GM20000 (cell line): ENCODE measurements around the gene GPX8.
A peak's percentile ranks its signal among the peaks of the same experiment; 100 is the strongest.

Experiments
- DNase-seq: peaks from one replicate; pipeline ENCODE4 v3.0.0; 2012; ENCODE audit warnings: low spot score
- TF ChIP-seq, protein P1 (sequence below): IDR thresholded peaks from 2 replicates; pipeline ENCODE4 v1.5.1; 2012; ENCODE audit warnings: mild to moderate bottlenecking, control low read depth; ENCODE audit errors: extremely low read depth, missing control alignments

Gene GPX8

DNA sequence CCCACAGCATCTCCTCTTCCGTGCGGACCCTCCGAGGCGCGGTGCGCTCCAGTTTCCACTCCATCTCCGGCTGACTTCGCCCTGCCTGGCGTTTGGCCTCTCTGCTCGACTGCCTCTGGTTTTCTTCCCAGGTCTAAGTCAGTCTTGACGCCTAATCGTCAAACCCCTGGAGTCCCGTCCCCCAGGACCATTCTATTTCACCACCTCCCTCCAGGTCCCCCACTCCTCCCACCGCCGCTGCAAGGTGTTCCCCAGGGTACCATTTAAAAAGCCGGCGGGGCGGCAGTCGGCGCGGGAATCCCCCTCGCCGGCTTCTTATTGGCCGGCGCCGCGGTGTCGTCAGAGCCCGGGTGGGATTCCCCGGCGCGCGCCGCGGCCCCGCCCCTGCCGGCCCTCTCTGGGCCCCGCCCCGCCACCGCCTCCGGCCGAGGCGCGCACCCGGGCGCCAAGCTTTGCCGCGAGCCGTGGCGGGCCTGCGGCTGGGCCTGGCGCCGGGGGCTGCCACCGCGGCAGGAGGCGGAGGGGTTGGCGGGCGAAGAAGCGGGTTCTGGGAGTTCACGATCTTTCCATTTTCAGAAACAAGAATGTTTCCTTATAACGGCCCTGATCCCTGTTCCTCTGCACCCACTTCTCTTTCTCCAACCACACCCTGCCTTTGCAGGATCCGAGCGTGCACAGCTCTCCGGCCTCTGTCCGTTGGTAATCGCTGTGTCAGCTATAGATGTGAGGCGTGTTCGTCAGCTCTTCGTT is 13.1 kb downstream of the GPX8 start, which contains the start of gene CDC20B:
CDC20B (minus strand) TSS at position 241 of the 750 bp plus-strand sequence; CDS start at position 64, 177 bp downstream.
- peak; percentile 96 for DNase-seq
- TF ChIP-seq, protein P1, sequence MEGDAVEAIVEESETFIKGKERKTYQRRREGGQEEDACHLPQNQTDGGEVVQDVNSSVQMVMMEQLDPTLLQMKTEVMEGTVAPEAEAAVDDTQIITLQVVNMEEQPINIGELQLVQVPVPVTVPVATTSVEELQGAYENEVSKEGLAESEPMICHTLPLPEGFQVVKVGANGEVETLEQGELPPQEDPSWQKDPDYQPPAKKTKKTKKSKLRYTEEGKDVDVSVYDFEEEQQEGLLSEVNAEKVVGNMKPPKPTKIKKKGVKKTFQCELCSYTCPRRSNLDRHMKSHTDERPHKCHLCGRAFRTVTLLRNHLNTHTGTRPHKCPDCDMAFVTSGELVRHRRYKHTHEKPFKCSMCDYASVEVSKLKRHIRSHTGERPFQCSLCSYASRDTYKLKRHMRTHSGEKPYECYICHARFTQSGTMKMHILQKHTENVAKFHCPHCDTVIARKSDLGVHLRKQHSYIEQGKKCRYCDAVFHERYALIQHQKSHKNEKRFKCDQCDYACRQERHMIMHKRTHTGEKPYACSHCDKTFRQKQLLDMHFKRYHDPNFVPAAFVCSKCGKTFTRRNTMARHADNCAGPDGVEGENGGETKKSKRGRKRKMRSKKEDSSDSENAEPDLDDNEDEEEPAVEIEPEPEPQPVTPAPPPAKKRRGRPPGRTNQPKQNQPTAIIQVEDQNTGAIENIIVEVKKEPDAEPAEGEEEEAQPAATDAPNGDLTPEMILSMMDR, result no peak

DNA sequence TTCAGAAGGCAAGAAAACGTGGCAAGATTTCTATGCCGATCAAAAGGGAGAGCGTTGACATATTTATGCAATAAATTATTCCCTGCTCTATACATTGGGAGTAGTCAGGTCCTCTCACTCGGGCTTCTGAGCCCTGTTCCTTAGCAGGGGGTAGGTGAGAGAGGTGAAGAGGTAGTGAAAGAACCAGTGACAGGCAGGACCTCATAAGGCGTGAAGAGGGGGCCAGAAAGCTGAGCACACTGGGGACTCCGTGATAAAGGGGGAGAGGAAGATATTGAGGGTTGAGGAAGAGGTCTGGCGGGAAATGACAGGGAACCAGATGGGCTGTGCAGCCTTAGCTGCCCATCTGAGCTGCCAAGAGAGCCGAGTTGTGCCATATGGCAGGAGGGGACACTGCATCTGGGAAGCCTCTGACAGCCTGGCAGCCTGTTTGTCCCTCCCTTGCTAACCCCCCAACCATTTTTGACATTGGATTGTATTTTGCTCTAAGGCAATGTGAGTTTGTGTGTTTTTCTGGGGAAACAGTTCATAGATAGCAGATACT is 13.8 kb downstream of the GPX8 start:
- TF ChIP-seq, protein P1, result no peak
- DNase-seq, result peak; percentile 44

GRCh38 chr5:55175781-55176175 is 15.8 kb downstream of the GPX8 start:
- peak; percentile 14 for DNase-seq
- TF ChIP-seq, protein P1, result no peak

DNA sequence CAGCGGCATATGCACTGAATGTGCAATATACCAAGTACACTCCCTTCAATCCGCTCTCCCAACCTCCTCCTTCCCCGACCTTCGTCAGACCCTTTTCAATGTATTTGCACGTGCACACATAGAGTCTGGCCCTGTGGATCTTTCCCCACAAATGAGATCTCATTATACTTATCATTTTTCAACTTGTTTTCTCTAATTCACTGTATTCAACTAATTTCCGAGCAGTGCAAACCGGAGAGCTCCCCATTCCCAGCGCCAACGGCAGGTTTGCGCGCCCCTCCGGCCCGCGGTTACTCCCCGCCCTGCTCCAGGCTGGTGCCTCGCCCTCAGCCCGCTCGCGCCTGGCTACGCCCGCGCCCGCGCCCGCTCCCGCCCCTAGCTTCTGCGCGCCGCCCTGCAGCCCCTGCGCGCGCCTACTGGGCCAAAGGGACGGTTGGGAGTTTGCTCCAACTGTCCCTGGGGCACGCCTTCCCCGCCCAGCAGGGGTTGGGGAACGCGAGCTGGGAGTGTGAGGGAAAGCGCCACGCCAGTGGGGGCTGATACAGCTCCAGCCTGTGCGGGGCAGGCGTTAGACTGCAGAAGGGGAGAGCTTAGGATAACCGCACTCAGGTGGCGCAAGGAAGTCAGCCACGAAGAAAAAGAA is 16.3 kb downstream of the GPX8 start:
- TF ChIP-seq, protein P1, result no peak
- peak; percentile 27 for DNase-seq

DNA sequence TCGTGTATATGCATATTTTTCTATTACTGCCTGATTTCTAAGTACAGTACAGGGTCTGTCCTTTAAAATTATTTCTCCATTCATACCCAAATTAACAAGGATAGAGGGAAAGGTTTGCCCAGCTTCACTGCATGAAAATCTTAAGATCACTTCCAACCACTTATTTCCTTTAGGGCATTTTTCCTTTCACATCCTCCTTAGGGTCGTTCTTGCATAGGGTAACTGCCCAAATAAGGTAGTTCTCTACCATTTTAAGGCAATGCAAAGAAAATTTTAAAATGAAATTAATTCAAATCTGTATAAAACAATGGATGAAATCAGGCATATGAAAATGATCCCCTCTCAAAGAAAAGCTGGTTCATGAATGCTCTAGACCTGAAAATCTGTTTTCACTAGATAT is 17.1 kb downstream of the GPX8 start:
- TF ChIP-seq, protein P1, result no peak
- no peak for DNase-seq

- DNase-seq, result no peak
- TF ChIP-seq, protein P1, result no peak
Measured at GRCh38 chr5:55180016-55180415, 20.0 kb downstream of the GPX8 start.

DNA sequence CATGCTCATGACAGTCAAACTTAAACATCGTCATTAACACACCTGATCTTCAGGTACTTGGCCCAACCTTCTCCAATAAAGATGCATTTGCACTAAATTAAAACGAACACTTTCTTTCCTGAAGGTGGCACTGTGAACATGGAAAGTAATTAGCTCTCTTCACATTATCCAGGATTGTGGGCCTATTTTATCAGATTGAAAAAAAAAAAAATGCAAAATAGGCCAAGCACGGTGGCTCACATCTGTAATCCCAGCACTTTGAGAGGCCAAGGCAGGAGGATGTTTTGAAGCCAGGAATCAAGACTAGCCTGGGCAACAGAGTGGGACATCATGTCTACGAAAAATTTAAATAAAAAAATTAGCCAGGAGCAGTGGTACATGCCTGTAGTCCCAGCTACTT is 27.4 kb downstream of the GPX8 start:
- DNase-seq, result no peak
- TF ChIP-seq, protein P1, result no peak
